NT2/D1 (cell line): ENCODE data around the gene SIM2.

Experiments used
- SUZ12 ChIP-seq: IDR thresholded peaks from 2 replicates; pipeline ENCODE4 v1.6.1; 2011; ENCODE audit not compliant: insufficient read length, insufficient read depth; ENCODE audit errors: extremely low read depth
- YY1 ChIP-seq: IDR thresholded peaks from 2 replicates; pipeline ENCODE4 v1.6.1; 2011; ENCODE audit not compliant: insufficient read length, insufficient read depth
- ZNF274 ChIP-seq: IDR thresholded peaks from 2 replicates; pipeline ENCODE4 v1.6.1; 2011; ENCODE audit warnings: mild to moderate bottlenecking, low read depth, low read length

- TF ChIP-seq YY1: no peak
- no peak for TF ChIP-seq SUZ12
- TF ChIP-seq ZNF274: no peak
These were observed 27.1 kb upstream of the SIM2 start for GRCh38 chr21:36671836-36672235.
